Neural crest cell (in vitro differentiated cells): ENCODE measurements around the gene HOXC11. TPM values are rescaled to one million over a fixed set of nuclear protein-coding genes. Genes with fewer than 3 reads are reported as not detected.

Experiments
- DNase-seq: peaks from one replicate; pipeline ENCODE4 v3.0.0; 2021; ENCODE audit warnings: low read depth, mixed read lengths, low spot score
- H3K27ac Mint-ChIP-seq: one replicate; pipeline ENCODE4 v1.8.0; 2021; ENCODE audit warnings: mild to moderate bottlenecking, mixed read lengths; ENCODE audit not compliant: unreplicated experiment
- H3K27me3 Mint-ChIP-seq: 2 replicates; pipeline ENCODE4 v1.8.0; 2021; ENCODE audit warnings: low read depth, mild to moderate bottlenecking, mixed read lengths
- H3K36me3 Mint-ChIP-seq: 2 replicates; pipeline ENCODE4 v1.8.0; 2021; ENCODE audit warnings: low read depth, mild to moderate bottlenecking, mixed read lengths
- H3K4me1 Mint-ChIP-seq: 2 replicates; pipeline ENCODE4 v1.8.0; 2021; ENCODE audit warnings: mixed read lengths
- H3K4me3 Mint-ChIP-seq: one replicate; pipeline ENCODE4 v1.8.0; 2021; ENCODE audit warnings: mild to moderate bottlenecking, mixed read lengths
- H3K9me3 Mint-ChIP-seq: 2 replicates; pipeline ENCODE4 v1.8.0; 2021; ENCODE audit warnings: mixed read lengths
- CTCF ChIP-seq: fragments of 200-600 bp; sonication (generic); conservative IDR thresholded peaks from 2 replicates; pipeline ENCODE4 v1.5.0; 2021; ENCODE audit warnings: antibody characterized with exemption, mild to moderate bottlenecking
- total RNA-seq: library from RNA; stranded (reverse); gene quantifications from 2 replicates; pipeline ENCODE4 v1.2.1, GENCODE V29; 2021

The HOXC11 gene
- total RNA-seq, 1 donor from 2014 or later = not detected

GRCh38 chr12:54022960-54023884, 50.3 kb downstream of the HOXC11 start:
- Mint-ChIP-seq H3K36me3 (no peaks in the 10 kb centered on the region), H3K4me1 (peaks cover 16% of the 10 kb centered on the region), H3K9me3 (no peaks in the 10 kb centered on the region), H3K27ac (no peak overlapping the region), H3K4me3 (peak overlapping the region; percentile 84), H3K27me3 (peaks cover 98% of the 10 kb centered on the region)
- no peak for DNase-seq
- TF ChIP-seq CTCF = no peak

GRCh38 chr12:54024127-54024526, 51.2 kb downstream of the HOXC11 start:
- no peak for DNase-seq
- Mint-ChIP-seq H3K27ac (no peak overlapping the region), H3K4me3 (peak overlapping the region; percentile 71), H3K4me1 (peaks cover 16% of the 10 kb centered on the region), H3K9me3 (no peaks in the 10 kb centered on the region), H3K36me3 (no peaks in the 10 kb centered on the region), H3K27me3 (peaks cover 100% of the 10 kb centered on the region)
- TF ChIP-seq CTCF = no peak

- peaks cover 100% of the 10 kb centered on the region for H3K27me3 Mint-ChIP-seq
- no peaks in the 10 kb centered on the region for H3K9me3 Mint-ChIP-seq
- no peak for TF ChIP-seq CTCF
- H3K4me3 Mint-ChIP-seq = peak overlapping the region; percentile 71
- no peak overlapping the region for H3K27ac Mint-ChIP-seq
- peaks cover 3% of the 10 kb centered on the region for H3K36me3 Mint-ChIP-seq
- peaks cover 16% of the 10 kb centered on the region for H3K4me1 Mint-ChIP-seq
- no peak for DNase-seq
Measured at GRCh38 chr12:54024581-54025305, 51.8 kb downstream of the HOXC11 start.

GRCh38 chr12:54025499-54026405, 52.8 kb downstream of the HOXC11 start:
- Mint-ChIP-seq H3K27me3 (peaks cover 100% of the 10 kb centered on the region), H3K9me3 (no peaks in the 10 kb centered on the region), H3K4me1 (peaks cover 12% of the 10 kb centered on the region), H3K27ac (peak overlapping the region; percentile 14), H3K36me3 (peaks cover 3% of the 10 kb centered on the region), H3K4me3 (peak overlapping the region; percentile 32)
- no peak for TF ChIP-seq CTCF
- DNase-seq = no peak
